Gastroesophageal sphincter (tissue), 4 donors: ENCODE data around the gene PSMG3. TPM values are rescaled to one million over a fixed set of nuclear protein-coding genes. Genes with fewer than 3 reads are reported as not detected.
A peak's percentile ranks its signal among the peaks of the same experiment; 100 is the strongest.

Experiments
- ATAC-seq: fragments of 150-250 bp; one replicate; pipeline ENCODE4 v1.9.1; 2016; ENCODE audit warnings: mild to moderate bottlenecking, moderate library complexity
- H3K27ac ChIP-seq, 4 donors: fragments of 200-600 bp; sonication (generic) in 3 of 4; 1 replicate in 3 of 4; 2 replicates in 1 of 4; pipeline ENCODE4 v1.5.1; 2016 to 2019
- H3K27me3 ChIP-seq: fragments of 200-600 bp; sonication (generic); one replicate; pipeline ENCODE4 v1.5.1; 2019
- H3K36me3 ChIP-seq, 2 donors: fragments of 200-600 bp; sonication (generic); one replicate each; pipeline ENCODE4 v1.5.1; 2019; ENCODE audit warnings: control low read depth in 1 of 2
- H3K4me1 ChIP-seq, 3 donors: fragments of 200-600 bp; sonication (generic); 1 replicate in 2 of 3; 2 replicates in 1 of 3; pipeline ENCODE4 v1.5.1; 2016 to 2019; ENCODE audit warnings: control low read depth in 2 of 3
- H3K4me3 ChIP-seq, 2 donors: fragments of 200-600 bp; sonication (generic); one replicate each; pipeline ENCODE4 v1.5.1; 2019; ENCODE audit warnings: mild to moderate bottlenecking in 1 of 2, moderate library complexity in 1 of 2
- H3K9me3 ChIP-seq, 3 donors: fragments of 200-600 bp; sonication (generic); one replicate each; pipeline ENCODE4 v1.5.1; 2017 to 2019; ENCODE audit warnings: control low read depth in 2 of 3
- CTCF ChIP-seq, 4 experiments: fragments of 200-600 bp in 2 of 4; fragments of 450-650 bp in 2 of 4; sonication (generic) in 1 of 4; IDR thresholded peaks; one replicate each; pipeline ENCODE4 v1.5.1; 2017 to 2019; ENCODE audit warnings: antibody characterized with exemption in 4 of 4, mild to moderate bottlenecking in 2 of 4, moderate library complexity in 2 of 4
- EP300 ChIP-seq: sonication (generic); formaldehyde crosslinking; IDR thresholded peaks from one replicate; pipeline ENCODE4 v1.6.1; 2017; ENCODE audit warnings: antibody characterized with exemption, mild to moderate bottlenecking
- POLR2A ChIP-seq, 2 donors: fragments of 450-650 bp; IDR thresholded peaks; one replicate each; pipeline ENCODE4 v1.6.1; 2017; ENCODE audit warnings: antibody characterized with exemption in 2 of 2, mild to moderate bottlenecking in 2 of 2, moderate library complexity in 1 of 2
- POLR2AphosphoS5 ChIP-seq: sonication (generic); formaldehyde crosslinking; IDR thresholded peaks from one replicate; pipeline ENCODE4 v1.6.1; 2017; ENCODE audit warnings: antibody characterized with exemption
- WGBS, 2 donors: methylation state at CpG; one replicate each; pipeline ENCODE4 v1.1.5; 2018; ENCODE audit warnings: low coverage in 1 of 2; 5-methylcytosine and 5-hydroxymethylcytosine counted together
- total RNA-seq, 4 donors: library from RNA; depleted of rRNA; stranded (reverse); fragments of >200 nt; gene quantifications; one replicate each; pipeline ENCODE4 v1.1.0, GENCODE V29; 2016

Gene PSMG3
- total RNA-seq, 4 donors from 2014 or later: 27.7 to 36.6 (median 35.7) TPM

GRCh38 chr7:1557006-1557405 lies 12.8 kb downstream of the PSMG3 start:
- peaks cover 49% of the 10 kb centered on the region for H3K27me3 ChIP-seq
- H3K4me3 ChIP-seq: no peak overlapping the region
- H3K27ac ChIP-seq: no peak overlapping the region
- TF ChIP-seq EP300 (no peak), POLR2A (IDR thresholded peaks at IDR 0.05) (no peak), CTCF (IDR thresholded peaks at IDR 0.05) (no peak), POLR2AphosphoS5 (no peak)
- no peaks in the 10 kb centered on the region for H3K36me3 ChIP-seq
- H3K4me1 ChIP-seq: peaks cover 0 to 15% (median 12%) of the 10 kb centered on the region in 3 donors
- no peaks in the 10 kb centered on the region for H3K9me3 ChIP-seq
- 90% methylated on average over 7 of the region's 7 CpGs; no CpG with 5 or more reads in 1 of the 2 donors for WGBS, 2 donors
- no peak for ATAC-seq

- Histone ChIP-seq H3K4me1 (peaks cover 0 to 15% (median 12%) of the 10 kb centered on the region in 3 donors), H3K27ac (no peak within 1 kb of the TSS), H3K9me3 (no peaks in the 10 kb centered on the region), H3K36me3 (no peaks in the 10 kb centered on the region), H3K27me3 (peaks cover 43% of the 10 kb centered on the region), H3K4me3 (no peak within 1 kb of the TSS)
- TF ChIP-seq CTCF (IDR thresholded peaks at IDR 0.05) (peak in 1 of 4 experiments; percentile 26), EP300 (no peak)
- WGBS, 2 donors: no CpG with 5 or more reads among the region's 23 CpGs
- no peak for ATAC-seq
These were observed 13.9 kb downstream of the PSMG3 start, which contains the start of gene TMEM184A for GRCh38 chr7:1555813-1556543. TMEM184A (minus strand) TSS chr7:1556205; CDS start chr7:1555484, 721 bp downstream.

GRCh38 chr7:1555046-1555812 lies 14.6 kb downstream of the PSMG3 start:
- H3K27ac ChIP-seq: no peak overlapping the region
- peak; percentile 57 for ATAC-seq

GRCh38 chr7:1554333-1555045 lies 15.3 kb downstream of the PSMG3 start:
- no peak overlapping the region for H3K27ac ChIP-seq
- H3K36me3 ChIP-seq: no peaks in the 10 kb centered on the region
- 74% methylated on average over 17 of the region's 20 CpGs; no CpG with 5 or more reads in 1 of the 2 donors for WGBS, 2 donors
- ATAC-seq: no peak
- no peak for TF ChIP-seq POLR2A (IDR thresholded peaks at IDR 0.05)
- no peak for TF ChIP-seq POLR2AphosphoS5
- no peak for TF ChIP-seq CTCF (IDR thresholded peaks at IDR 0.05)
- no peak for TF ChIP-seq EP300
- H3K4me3 ChIP-seq: no peak overlapping the region
- H3K27me3 ChIP-seq: peaks cover 29% of the 10 kb centered on the region
- peaks cover 0 to 15% (median 12%) of the 10 kb centered on the region in 3 donors for H3K4me1 ChIP-seq
- H3K9me3 ChIP-seq: no peaks in the 10 kb centered on the region

More at GRCh38 chr7:1555046-1555812, 14.6 kb downstream of the PSMG3 start:
- no CpG with 5 or more reads among the region's 35 CpGs for WGBS, 2 donors
- TF ChIP-seq POLR2A (IDR thresholded peaks at IDR 0.05) (no peak), EP300 (no peak), POLR2AphosphoS5 (no peak), CTCF (IDR thresholded peaks at IDR 0.05) (no peak)
- no peaks in the 10 kb centered on the region for H3K36me3 ChIP-seq
- peaks cover 36% of the 10 kb centered on the region for H3K27me3 ChIP-seq
- H3K9me3 ChIP-seq: no peaks in the 10 kb centered on the region
- no peak overlapping the region for H3K4me3 ChIP-seq
- H3K4me1 ChIP-seq: peaks cover 0 to 15% (median 12%) of the 10 kb centered on the region in 3 donors
